WERI-Rb-1 (cell line): ENCODE results near the gene TRAPPC11.
"Not testable (repeated sequence)": the region's sequence is repeated elsewhere in the genome, so short reads cannot be mapped to it uniquely, and the experiment has no call there.

ENCODE experiments used
- DNase-seq: peaks from one replicate; pipeline ENCODE4 v3.0.0-alpha.2; 2020
- H3K27ac ChIP-seq: fragments of 250-450 bp; sonication (Bioruptor Pico); 2 replicates; pipeline ENCODE4 v1.5.1; 2020; ENCODE audit warnings: mild to moderate bottlenecking, moderate library complexity
- H3K27me3 ChIP-seq: fragments of 250-450 bp; sonication (Bioruptor Pico); 2 replicates; pipeline ENCODE4 v1.5.1; 2021; ENCODE audit warnings: mild to moderate bottlenecking, low read depth, moderate library complexity; ENCODE audit not compliant: insufficient read depth, severe bottlenecking
- H3K36me3 ChIP-seq: fragments of 250-450 bp; sonication (Bioruptor Pico); 2 replicates; pipeline ENCODE4 v1.5.1; 2020; ENCODE audit warnings: mild to moderate bottlenecking, moderate library complexity
- H3K4me3 ChIP-seq: 2 replicates; pipeline ENCODE4 v1.5.1; 2011; ENCODE audit warnings: low read depth, mild to moderate bottlenecking, control low read depth, low read length
- H3K9me3 ChIP-seq: fragments of 250-450 bp; sonication (Bioruptor Pico); 2 replicates; pipeline ENCODE4 v1.5.1; 2021; ENCODE audit warnings: mild to moderate bottlenecking, moderate library complexity; ENCODE audit not compliant: severe bottlenecking
- TF ChIP-seq, protein P1 (sequence below): IDR thresholded peaks from 2 replicates; pipeline ENCODE4 v1.5.1; 2011; ENCODE audit warnings: low read depth, mild to moderate bottlenecking, control low read depth, inconsistent platforms, low read length

Gene TRAPPC11

DNA sequence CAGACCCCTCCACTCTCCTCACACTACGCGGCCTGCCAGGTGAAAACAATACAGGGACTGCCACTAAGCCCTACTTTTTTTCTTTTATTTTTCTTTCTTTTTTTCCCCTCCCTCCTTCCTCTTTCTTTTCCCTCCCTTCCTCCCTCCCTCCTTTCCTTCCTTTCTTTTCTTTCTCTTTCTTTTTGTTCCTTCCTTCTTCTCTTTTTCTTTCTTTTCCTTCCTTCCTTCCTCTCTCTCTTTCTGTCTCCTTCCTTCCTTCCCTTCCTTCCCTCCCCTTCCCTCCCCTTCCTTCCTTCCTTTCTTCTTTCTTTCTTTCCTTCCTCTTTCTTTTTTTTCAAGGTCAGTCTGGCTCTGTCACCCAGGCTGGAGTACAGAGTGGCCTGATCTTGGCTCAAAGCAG, 42.0 kb upstream of the TRAPPC11 start:
- H3K27ac ChIP-seq: no peak overlapping the region
- H3K27me3 ChIP-seq: no peaks in the 10 kb centered on the region
- TF ChIP-seq, protein P1, sequence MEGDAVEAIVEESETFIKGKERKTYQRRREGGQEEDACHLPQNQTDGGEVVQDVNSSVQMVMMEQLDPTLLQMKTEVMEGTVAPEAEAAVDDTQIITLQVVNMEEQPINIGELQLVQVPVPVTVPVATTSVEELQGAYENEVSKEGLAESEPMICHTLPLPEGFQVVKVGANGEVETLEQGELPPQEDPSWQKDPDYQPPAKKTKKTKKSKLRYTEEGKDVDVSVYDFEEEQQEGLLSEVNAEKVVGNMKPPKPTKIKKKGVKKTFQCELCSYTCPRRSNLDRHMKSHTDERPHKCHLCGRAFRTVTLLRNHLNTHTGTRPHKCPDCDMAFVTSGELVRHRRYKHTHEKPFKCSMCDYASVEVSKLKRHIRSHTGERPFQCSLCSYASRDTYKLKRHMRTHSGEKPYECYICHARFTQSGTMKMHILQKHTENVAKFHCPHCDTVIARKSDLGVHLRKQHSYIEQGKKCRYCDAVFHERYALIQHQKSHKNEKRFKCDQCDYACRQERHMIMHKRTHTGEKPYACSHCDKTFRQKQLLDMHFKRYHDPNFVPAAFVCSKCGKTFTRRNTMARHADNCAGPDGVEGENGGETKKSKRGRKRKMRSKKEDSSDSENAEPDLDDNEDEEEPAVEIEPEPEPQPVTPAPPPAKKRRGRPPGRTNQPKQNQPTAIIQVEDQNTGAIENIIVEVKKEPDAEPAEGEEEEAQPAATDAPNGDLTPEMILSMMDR: no peak
- no peak for DNase-seq
- H3K36me3 ChIP-seq: no peaks in the 10 kb centered on the region
- no peaks in the 10 kb centered on the region for H3K9me3 ChIP-seq
- H3K4me3 ChIP-seq: no peak overlapping the region

DNA sequence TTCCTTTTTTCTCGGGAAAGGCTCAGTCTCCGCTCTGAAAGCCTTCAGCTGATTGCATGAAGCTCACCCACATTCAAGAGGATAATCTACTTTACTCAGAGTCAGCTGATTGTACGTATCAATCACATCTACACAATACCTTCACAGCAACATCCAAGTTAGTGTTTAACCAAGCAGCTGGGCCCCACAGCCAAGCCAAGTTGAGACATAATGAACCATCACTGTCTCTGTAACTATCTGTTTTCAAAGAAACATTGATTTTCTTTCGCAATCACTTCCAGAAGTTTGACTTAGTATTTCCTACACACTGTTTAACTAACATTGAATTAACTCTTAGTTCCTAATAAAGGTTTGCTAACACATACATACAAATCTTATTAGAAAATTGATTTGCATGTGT, 40.4 kb upstream of the TRAPPC11 start:
- Histone ChIP-seq H3K27ac (no peak overlapping the region), H3K9me3 (no peaks in the 10 kb centered on the region), H3K4me3 (no peak overlapping the region), H3K27me3 (no peaks in the 10 kb centered on the region), H3K36me3 (no peaks in the 10 kb centered on the region)
- DNase-seq: peak; percentile 32
- TF ChIP-seq, protein P1: no peak

DNA sequence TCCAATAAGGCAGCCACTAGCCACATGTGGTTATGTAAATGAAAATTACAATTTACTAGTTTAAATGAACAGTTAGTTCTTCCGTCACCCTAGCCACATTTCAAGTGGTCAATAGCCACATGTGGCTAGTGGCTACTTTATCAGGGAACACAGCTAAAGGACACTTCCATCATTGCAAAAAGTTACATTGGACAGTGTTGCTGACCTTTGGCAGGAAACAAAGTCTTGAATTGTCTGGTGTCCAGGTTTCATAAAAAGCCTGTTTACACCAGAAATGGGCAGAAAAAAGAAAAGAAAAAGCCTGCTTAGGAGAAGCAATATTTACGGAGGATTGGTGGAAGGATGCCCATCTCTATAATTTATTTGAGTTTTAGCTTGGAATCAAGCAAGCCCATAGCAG, 38.7 kb upstream of the TRAPPC11 start:
- Histone ChIP-seq H3K36me3 (no peaks in the 10 kb centered on the region), H3K4me3 (no peak overlapping the region), H3K27me3 (no peaks in the 10 kb centered on the region), H3K27ac (no peak overlapping the region), H3K9me3 (no peaks in the 10 kb centered on the region)
- no peak for DNase-seq
- TF ChIP-seq, protein P1: no peak

DNA sequence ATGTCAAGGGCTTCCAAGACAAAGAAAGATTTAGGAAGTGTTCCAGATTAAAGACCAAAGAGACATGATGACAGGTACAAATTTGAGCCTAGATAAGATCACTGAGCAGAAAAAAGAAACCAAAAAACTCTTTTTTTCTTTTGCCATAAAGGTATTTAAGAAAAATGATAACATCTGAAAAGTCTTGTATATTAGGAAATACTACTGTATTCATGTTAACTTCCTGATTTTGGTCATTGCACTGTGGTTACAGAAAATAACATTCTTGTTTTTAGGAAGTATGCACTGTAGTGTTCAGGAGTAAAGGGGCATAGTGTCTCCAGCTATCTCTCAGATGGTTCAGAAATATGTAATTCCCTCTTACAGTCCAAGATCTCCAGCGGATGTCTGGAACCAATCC, 37.2 kb upstream of the TRAPPC11 start:
- DNase-seq: no peak

DNA sequence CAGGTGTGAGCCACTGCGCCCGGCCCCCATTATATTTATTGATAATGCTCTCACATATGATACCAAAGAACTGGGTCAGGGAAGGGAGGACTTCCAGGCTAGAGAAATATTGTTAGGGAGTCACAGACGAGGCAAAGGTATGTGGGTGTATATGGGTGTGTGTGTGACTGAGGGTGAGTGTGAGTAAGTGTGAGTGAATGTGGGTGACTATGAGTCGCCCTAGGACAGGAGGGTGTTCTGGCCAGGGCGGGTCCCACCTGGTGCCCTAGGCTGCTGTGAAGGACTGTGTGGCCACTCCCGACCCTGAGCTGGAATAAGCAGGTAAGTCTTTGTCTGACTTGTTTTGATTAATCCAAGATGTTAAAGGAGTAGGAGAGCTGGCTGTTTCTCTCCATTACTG, 34.5 kb upstream of the TRAPPC11 start:
- TF ChIP-seq, protein P1: no peak
- DNase-seq: no peak
- no peaks in the 10 kb centered on the region for H3K9me3 ChIP-seq
- no peaks in the 10 kb centered on the region for H3K36me3 ChIP-seq
- H3K27ac ChIP-seq: no peak overlapping the region
- H3K27me3 ChIP-seq: no peaks in the 10 kb centered on the region
- H3K4me3 ChIP-seq: no peak overlapping the region

More for the DNA sequence above, 37.2 kb upstream of the TRAPPC11 start:
- Histone ChIP-seq H3K27ac (no peak overlapping the region), H3K4me3 (no peak overlapping the region), H3K9me3 (no peaks in the 10 kb centered on the region), H3K27me3 (no peaks in the 10 kb centered on the region), H3K36me3 (no peaks in the 10 kb centered on the region)
- TF ChIP-seq, protein P1: no peak

DNA sequence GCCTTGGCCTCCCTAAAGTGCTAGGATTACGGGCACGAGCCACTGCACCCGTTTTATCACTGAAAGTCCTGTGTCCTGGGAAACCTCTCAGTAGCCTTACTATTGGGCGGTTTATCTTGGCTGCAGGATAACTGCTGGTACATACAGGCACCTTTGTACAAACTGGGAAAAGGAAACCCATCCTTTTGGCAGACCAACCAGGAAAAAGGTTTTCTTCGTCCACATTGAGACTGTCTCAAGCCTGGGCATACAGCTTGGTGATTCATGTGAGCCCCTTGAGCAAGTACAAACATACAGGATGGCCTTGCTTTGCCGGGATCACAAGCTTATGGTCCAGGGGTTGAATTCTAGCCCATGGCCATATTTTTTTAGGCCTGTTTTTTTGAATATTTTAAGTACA, 32.9 kb upstream of the TRAPPC11 start:
- Histone ChIP-seq H3K27ac (no peak overlapping the region), H3K9me3 (no peaks in the 10 kb centered on the region), H3K27me3 (no peaks in the 10 kb centered on the region), H3K36me3 (no peaks in the 10 kb centered on the region), H3K4me3 (no peak overlapping the region)
- no peak for DNase-seq
- TF ChIP-seq, protein P1: no peak

DNA sequence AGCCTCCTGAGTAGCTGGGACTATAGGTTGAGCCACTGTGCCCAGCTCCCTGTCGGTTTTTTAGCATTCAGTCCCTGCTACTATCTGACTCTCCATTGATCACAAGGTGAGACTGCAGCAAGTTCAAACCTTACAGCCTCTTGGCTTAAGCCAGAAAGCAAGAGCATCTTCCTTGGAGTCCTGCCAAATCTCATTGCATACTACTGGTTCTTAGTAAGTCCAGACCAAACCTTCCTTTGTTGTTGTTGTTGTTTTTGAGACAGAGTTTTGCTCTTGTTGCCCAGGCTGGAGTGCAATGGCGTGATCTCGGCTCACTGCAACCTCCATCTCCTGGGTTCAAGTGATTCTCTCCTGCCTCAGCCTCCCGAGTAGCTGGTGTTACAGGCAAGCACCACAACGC, 31.8 kb upstream of the TRAPPC11 start:
- not testable (repeated sequence) for H3K4me3 ChIP-seq, DNase-seq, H3K9me3 ChIP-seq, H3K27me3 ChIP-seq, H3K36me3 ChIP-seq, H3K27ac ChIP-seq
